Tibial nerve (tissue), 4 donors: ENCODE measurements around the gene CREBRF.

ENCODE experiments used
- CTCF ChIP-seq, 5 experiments: fragments of 200-600 bp in 3 of 5; fragments of 450-650 bp in 2 of 5; sonication (generic) in 3 of 5; IDR thresholded peaks; one replicate each; pipeline ENCODE4 v1.5.1; 2016 to 2019; ENCODE audit warnings: antibody characterized with exemption in 5 of 5, mild to moderate bottlenecking in 3 of 5, moderate library complexity in 2 of 5
- EP300 ChIP-seq, 2 donors: sonication (generic); formaldehyde crosslinking; IDR thresholded peaks; one replicate each; pipeline ENCODE4 v1.6.1; 2017; ENCODE audit warnings: antibody characterized with exemption in 2 of 2, mild to moderate bottlenecking in 1 of 2
- POLR2A ChIP-seq, 2 donors: fragments of 450-650 bp; IDR thresholded peaks; one replicate each; pipeline ENCODE4 v1.6.1; 2017; ENCODE audit warnings: antibody characterized with exemption in 2 of 2, mild to moderate bottlenecking in 2 of 2, moderate library complexity in 2 of 2

GRCh38 chr5:173065155-173065554 lies 9.0 kb downstream of the CREBRF start:
- no peak for TF ChIP-seq CTCF (IDR thresholded peaks at IDR 0.05)
- TF ChIP-seq EP300 (IDR thresholded peaks at IDR 0.05), result no peak
- TF ChIP-seq POLR2A (IDR thresholded peaks at IDR 0.05), result no peak
